GM18951 (cell line): ENCODE data around the gene SLC22A23.

Source experiments
- POLR2A ChIP-seq: IDR thresholded peaks from 4 replicates; pipeline ENCODE4 v1.6.1; 2011; ENCODE audit warnings: mild to moderate bottlenecking; ENCODE audit not compliant: insufficient read length, insufficient read depth; ENCODE audit errors: extremely low read depth
- in situ Hi-C: fragments of 300-500 bp; cut with MboI; formaldehyde crosslinking; loops from one replicate; pipeline ENCODE4 v1.12.0; 2022; ENCODE audit warnings: low sequenced_read_pairs, mixed read lengths, inconsistent platforms; ENCODE audit not compliant: unreplicated experiment

The SLC22A23 gene

DNA sequence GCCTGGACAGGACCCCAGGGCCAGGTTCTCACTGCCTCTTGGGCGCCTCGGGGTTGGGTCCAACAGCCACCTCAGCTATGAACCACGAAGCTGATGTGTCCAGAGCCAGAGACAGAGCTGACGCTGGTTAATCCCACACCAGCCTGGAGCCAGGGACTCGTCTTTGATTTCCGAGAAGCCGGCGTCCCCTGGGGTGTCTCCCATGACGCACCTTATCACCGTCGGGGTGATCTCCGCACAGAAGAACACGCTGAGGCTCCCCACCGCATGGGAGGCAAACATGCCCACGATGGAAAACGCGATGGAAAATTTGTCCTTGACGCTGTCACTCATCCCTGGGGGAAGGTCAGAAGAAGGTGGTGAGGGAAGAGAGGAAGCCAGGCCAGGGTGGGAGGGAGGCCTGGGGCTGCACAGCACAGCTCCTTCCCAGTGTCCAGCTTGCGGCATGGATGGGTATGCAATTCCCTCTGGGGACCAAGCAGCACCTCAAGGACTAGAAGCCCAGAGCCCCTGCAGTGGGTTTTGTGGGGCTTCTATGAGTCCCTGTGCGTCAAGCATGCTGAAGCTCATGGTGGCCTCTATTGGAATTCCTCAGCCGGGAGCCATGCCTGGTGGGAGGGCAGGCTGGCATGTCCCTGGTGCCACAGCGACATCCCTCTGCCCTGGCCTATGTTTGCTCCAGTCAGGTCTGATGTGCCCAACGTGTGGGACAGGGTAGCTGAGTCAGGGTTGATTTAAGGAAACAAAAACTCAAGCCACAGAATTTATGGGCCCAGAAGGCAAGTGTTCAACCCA is 173.0 kb downstream of the SLC22A23 start:
- in situ Hi-C loops = no loop called here
- no peak for TF ChIP-seq POLR2A

DNA sequence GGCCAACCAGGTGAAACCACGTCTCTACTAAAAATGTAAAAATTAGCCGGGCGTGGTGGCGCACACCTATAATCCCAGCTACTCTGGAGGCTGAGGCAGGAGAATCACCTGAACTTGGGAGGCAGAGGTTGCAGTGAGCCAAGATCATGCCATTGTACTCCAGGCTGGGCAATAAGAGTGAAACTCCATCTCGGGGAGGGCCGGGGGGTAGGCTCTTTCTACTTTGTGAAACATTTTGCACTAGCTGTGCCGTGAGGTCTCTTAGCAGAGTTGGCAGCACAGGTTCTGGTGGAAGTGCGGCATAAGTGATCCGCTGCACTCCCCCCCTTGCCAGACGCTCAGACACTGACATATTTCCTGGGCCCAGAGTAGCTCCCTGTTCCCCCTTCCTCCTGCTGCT is 173.6 kb downstream of the SLC22A23 start:
- in situ Hi-C loops = no loop called here

DNA sequence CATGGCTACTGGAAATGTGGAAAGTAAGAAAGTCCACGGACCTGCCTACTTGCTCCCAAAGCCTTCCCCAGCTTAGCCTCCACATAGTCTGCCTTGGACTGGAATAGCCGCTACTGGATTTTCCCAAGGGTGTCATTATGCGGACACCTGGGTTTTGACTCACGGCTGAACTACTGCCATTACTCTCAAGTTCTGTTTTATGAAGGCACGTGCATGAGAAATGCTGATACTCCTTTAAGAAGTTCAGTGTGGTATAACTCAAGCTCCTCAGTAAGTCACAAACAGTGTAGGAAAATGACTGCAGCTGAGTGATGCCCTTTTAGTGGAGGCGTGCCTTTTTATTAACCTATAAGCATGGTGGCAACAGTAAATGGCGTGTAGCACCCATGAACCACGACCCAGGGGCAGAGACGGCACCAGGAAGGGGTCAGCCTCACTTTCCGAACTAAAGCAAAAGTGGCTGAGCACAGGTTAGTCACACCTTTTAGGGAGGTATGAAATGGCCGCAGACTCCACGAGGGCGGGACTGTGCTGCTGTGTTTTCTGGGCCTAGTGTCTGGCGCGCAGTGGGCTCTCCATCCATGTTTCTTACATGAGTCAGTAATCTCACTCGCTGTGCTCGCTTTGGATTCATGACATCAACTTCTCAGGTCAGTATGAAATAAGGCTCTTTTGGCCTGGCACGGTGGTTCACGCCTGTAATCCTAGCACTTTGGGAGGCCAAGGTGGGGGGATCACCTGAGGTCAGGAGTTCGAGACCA is 174.2 kb downstream of the SLC22A23 start:
- in situ Hi-C loops = no loop called here
- no peak for TF ChIP-seq POLR2A

More for the DNA sequence above, 173.6 kb downstream of the SLC22A23 start:
- TF ChIP-seq POLR2A = no peak

DNA sequence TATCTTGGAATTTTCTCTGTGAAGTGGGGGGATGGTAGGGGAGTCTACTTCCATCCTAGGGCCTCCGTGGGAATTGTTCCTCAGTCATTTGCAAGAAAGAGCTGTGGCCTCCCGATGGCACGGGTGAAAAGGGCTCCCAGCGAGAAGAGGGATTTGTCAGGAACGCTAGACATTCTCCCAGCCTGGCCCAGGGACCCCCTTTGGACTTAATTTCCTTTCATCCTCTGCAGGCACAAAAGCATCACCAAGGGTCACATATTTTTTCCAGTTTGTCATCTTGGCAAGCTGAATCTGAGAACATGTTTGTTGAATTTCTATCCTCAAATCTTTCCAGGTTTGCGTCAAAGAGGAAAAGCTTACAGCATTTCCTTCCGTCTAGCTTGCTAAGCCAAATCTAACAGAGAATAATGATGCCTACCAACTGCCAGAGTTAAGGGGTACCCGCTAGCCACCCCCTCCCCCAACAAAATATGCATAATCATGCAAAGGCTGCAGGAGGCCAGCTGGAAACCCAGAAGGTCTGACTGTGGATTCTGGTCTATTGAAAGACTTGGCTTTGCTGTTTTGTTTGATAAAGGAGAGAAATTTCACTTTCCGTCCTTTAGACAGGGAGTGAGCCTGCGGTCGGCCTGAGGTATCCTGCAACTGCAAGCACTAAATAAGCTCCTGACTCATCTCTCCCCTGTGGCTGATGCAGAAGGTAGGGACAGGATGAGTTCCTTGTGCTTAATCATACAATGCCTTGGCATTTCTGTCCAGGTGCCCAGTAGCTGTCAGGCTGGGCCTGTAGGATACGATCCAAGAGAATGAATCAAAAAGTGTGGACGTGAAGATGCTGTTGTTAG is 175.0 kb downstream of the SLC22A23 start:
- in situ Hi-C loops = no loop called here
- no peak for TF ChIP-seq POLR2A

DNA sequence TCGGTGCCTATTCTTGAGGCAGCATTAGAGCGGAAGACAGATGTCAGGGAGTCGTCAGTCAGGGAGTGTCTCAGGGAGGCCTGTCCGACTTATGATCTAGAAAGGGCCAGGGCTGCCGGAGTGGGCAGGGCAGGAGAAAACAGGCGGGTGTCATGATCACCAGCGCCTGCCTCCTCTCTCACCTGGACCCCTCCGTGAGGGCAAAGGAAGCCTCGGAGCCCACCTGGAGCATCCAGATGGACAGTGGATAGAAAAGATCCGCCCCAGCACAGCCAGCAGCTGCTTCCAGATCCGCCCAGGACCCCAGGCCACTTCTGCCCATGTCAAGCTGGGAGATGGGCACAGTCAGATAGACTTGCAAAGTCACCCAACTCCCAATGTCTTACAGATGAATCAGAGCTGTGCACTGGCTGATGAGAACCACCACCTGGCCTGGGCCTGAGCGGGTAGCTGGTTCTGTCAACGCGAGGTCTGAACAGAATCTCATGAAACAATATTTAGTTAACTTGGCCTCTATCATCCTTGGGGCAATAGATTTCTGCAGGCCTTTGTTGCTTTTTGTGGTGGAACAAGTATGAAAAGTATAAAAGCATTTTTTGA is 175.9 kb downstream of the SLC22A23 start:
- in situ Hi-C loops = no loop called here
- no peak for TF ChIP-seq POLR2A

DNA sequence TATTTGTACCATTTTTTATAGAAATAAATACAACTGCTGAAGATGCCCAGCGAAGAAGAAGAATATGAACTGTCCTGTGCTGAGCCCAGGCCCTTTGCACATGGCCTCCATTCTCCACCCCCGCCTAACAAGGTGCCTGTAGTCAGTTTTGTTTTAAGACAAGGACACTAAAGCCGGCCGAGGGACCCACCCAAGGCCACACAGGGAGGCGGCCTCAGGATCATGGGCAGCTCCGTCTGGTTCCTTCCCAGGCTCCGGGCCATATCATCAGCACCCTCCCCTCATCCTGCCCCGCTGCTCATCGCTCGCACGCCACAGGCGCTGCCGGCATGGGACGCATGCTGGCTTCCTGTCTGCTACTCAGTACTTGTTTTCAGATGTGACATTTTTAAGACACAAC is 176.8 kb downstream of the SLC22A23 start:
- in situ Hi-C loops = no loop called here
- TF ChIP-seq POLR2A = no peak

DNA sequence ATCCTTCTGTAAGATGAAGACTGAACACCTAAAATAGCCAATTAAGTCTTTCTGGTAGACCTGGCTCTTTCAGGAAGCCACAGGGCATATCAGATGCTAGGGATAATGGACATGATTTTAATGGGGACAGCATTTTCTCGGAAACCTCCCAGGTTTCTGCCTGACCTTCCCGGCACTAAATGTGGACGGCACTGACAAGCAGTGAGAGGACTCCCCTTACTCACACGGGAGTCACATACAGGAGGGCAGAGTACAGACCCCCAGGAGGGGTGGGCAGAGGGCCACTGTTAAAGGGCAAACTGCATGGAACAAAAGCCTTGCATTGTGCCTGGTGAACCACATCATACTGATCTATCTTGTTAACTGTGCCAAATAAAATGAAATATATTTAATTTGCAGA is 178.2 kb downstream of the SLC22A23 start:
- in situ Hi-C loops = loop anchor here (5.0 kb wide), 1 partner anchor 454 kb away; no protein-coding TSS in a partner anchor
- TF ChIP-seq POLR2A = no peak

DNA sequence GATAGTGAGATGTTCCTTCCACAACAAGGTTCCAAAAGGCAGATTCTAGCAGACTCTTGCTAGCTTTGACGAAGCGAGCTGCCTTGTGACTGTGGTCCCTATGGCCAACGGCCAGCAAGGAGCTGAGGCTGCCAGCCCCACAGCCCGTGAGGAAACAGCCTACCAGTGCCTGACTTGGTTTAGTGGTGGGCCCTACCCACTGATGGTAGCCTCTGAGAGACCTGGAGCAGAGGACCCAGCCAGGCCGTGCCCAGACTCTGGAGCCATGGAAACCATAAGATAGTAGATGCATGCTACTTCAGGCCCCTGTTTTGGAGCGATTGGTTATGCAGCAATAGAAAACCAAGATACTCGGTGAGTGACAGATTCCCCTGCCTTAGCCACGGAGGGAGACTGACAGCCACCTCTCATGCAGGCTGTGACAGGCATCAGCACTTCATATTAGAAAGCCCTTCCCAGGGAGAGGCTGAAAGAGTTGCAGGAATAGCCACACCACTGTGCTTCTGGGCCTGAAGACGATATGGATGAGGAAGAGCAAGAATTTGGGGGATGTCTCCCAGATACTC is 178.9 kb downstream of the SLC22A23 start:
- in situ Hi-C loops = loop anchor here (5.0 kb wide), 1 partner anchor 454 kb away; no protein-coding TSS in a partner anchor

DNA sequence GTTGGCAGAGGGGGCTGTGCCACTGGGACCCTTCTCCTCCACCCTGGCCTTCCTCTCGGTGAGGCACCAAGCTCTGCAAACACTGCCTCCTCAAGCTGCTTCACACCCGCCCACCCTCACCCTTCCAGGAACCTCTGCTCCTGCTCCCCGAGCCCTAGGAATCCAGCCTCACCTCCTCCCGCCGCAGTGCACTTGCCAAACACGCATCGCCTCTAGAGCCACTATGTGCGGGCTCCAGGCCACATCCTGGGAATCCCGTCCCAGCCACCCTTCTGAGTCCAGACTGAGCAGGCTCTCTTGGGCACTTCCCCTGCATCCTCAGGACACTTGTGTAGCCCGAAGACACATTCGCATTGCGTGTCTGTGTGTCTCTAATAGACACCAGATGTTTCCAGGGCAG is 179.6 kb downstream of the SLC22A23 start:
- in situ Hi-C loops = loop anchor here (5.0 kb wide), 1 partner anchor 455 kb away; no protein-coding TSS in a partner anchor
- TF ChIP-seq POLR2A = no peak

More for the DNA sequence above, 178.9 kb downstream of the SLC22A23 start:
- TF ChIP-seq POLR2A = no peak

DNA sequence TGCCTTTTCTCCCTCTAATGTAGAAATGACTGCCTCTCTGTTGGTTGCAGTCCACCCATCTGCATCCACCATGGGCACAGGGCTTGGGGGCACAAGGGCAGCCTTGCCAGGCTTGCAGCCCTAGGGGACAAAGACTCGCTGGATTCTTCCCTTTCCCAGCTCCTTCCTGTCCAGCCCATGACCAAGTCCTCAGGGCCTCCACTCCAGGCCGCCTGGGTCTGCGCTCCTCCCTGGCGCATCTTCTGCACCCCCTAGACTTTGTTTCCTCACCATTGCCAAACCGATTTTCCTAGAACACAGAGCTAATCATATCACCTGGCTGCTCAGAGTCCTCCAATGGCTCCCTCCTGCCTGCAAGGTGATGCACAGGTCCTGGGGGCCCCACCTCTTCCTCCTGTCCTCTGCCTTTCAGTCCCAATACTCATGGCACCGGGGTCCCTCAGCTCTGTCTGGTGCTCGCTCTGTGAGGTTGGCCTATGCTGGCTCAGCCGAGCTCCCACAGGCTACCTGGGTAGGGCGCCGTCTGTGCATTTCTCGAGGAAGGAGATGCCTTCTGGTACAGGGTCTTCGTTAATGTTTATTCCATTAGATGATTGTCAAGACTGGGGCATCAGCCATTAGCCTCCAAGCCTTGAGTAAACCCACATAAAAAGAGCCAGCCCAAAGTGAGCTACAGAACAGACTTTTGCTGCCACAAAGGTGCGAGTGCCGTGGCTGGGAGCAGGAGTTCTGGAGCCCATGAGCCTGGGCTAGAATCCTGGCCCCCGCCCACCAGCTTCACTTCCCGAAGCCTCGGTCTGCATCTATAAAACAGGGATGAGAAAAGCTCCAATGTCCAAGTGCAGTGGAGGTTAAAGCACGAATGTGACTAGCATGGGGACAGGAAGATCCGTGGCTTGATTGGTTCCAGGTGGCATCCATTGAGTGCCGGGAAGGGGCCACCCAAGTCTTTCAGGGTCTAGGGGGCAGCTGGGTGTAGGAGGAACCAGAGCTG is 180.4 kb downstream of the SLC22A23 start:
- in situ Hi-C loops = loop anchor here (5.0 kb wide), 1 partner anchor 456 kb away; no protein-coding TSS in a partner anchor
- no peak for TF ChIP-seq POLR2A
